WTC11 (cell line): Measurements from ENCODE around the gene DRAXIN. TPM values are rescaled to one million over a fixed set of nuclear protein-coding genes. Genes with fewer than 3 reads are reported as not detected.

Experiments used
- ATAC-seq: fragments of 200-7000 bp; cut with Tn5 transposase; 2 replicates; pipeline ENCODE4 v1.10.0; 2021; ENCODE audit warnings: mild to moderate bottlenecking, moderate library complexity
- CTCF ChIA-PET: fragments of 300-600 bp; sonication (Branson Sonifier 250); formaldehyde crosslinking; loops from one replicate; lab custom pipeline; 2021; ENCODE audit warnings: antibody characterized with exemption; lab: Charles Lee
- POLR2A ChIA-PET: fragments of 350-600 bp; sonication (Branson Sonifier 250); formaldehyde crosslinking; loops from one replicate; lab custom pipeline; 2021; ENCODE audit warnings: antibody characterized with exemption; lab: Charles Lee
- DNase-seq: peaks from one replicate; pipeline ENCODE4 v3.0.0; 2021; ENCODE audit warnings: low spot score
- H3K27ac Mint-ChIP-seq: 2 replicates; pipeline ENCODE4 v1.8.0; 2021; ENCODE audit warnings: mixed read lengths
- H3K27me3 Mint-ChIP-seq: 2 replicates; pipeline ENCODE4 v1.8.0; 2021; ENCODE audit warnings: low read depth, mild to moderate bottlenecking, moderate library complexity, mixed read lengths
- H3K36me3 Mint-ChIP-seq: 2 replicates; pipeline ENCODE4 v1.8.0; 2021; ENCODE audit warnings: mixed read lengths
- H3K4me1 Mint-ChIP-seq: 2 replicates; pipeline ENCODE4 v1.8.0; 2022; ENCODE audit warnings: mixed read lengths
- H3K4me3 Mint-ChIP-seq: 2 replicates; pipeline ENCODE4 v1.8.0; 2021; ENCODE audit warnings: mild to moderate bottlenecking, moderate library complexity, mixed read lengths
- H3K9me3 Mint-ChIP-seq: 2 replicates; pipeline ENCODE4 v1.8.0; 2021; ENCODE audit warnings: mixed read lengths
- ATF6 ChIP-seq: sonication (generic); formaldehyde crosslinking; IDR thresholded peaks from 2 replicates; pipeline ENCODE4 v1.8.1; 2023; ENCODE audit warnings: mild to moderate bottlenecking, missing genetic modification reagents
- CBFB ChIP-seq: sonication (generic); formaldehyde crosslinking; IDR thresholded peaks from 2 replicates; pipeline ENCODE4 v1.8.1; 2022; ENCODE audit warnings: mild to moderate bottlenecking, low read depth, missing genetic modification reagents
- ELF4 ChIP-seq: sonication (generic); formaldehyde crosslinking; IDR thresholded peaks from 2 replicates; pipeline ENCODE4 v1.8.1; 2022; ENCODE audit warnings: low read depth, mild to moderate bottlenecking, moderate library complexity, missing genetic modification reagents
- ETV6 ChIP-seq: sonication (generic); formaldehyde crosslinking; IDR thresholded peaks from 2 replicates; pipeline ENCODE4 v1.8.1; 2022; ENCODE audit warnings: mild to moderate bottlenecking, missing genetic modification reagents
- FOXP1 ChIP-seq: sonication (generic); formaldehyde crosslinking; IDR thresholded peaks from 2 replicates; pipeline ENCODE4 v1.8.0; 2022; ENCODE audit warnings: missing genetic modification reagents, mild to moderate bottlenecking, moderate library complexity, borderline replicate concordance
- GABPB1 ChIP-seq: sonication (generic); formaldehyde crosslinking; IDR thresholded peaks from 2 replicates; pipeline ENCODE4 v1.8.1; 2023; ENCODE audit warnings: mild to moderate bottlenecking, missing genetic modification reagents
- HMGA2 ChIP-seq: fragments of 250-450 bp; sonication (Bioruptor Pico); IDR thresholded peaks from 2 replicates; pipeline ENCODE4 v1.4.0; 2021; ENCODE audit warnings: mild to moderate bottlenecking, moderate library complexity
- NFATC4 ChIP-seq: fragments of 250-450 bp; sonication (Bioruptor Pico); IDR thresholded peaks from 2 replicates; pipeline ENCODE4 v1.9.0; 2021; ENCODE audit warnings: mild to moderate bottlenecking
- NFYB ChIP-seq: sonication (generic); formaldehyde crosslinking; conservative IDR thresholded peaks from 2 replicates; pipeline ENCODE4 v1.8.0; 2022; ENCODE audit warnings: low read depth, missing genetic modification reagents
- NR3C1 ChIP-seq: sonication (generic); formaldehyde crosslinking; conservative IDR thresholded peaks from 2 replicates; pipeline ENCODE4 v1.8.1; 2023; ENCODE audit warnings: low read depth, mild to moderate bottlenecking, missing genetic modification reagents
- OVOL2 ChIP-seq: fragments of 250-450 bp; sonication (Bioruptor Pico); IDR thresholded peaks from 2 replicates; pipeline ENCODE4 v1.9.0; 2021; ENCODE audit warnings: mild to moderate bottlenecking, borderline replicate concordance
- PRRX2 ChIP-seq: fragments of 250-450 bp; sonication (Bioruptor Pico); IDR thresholded peaks from 2 replicates; pipeline ENCODE4 v1.8.0; 2021; ENCODE audit warnings: mild to moderate bottlenecking
- RELA ChIP-seq: sonication (generic); formaldehyde crosslinking; IDR thresholded peaks from 2 replicates; pipeline ENCODE4 v1.8.1; 2022; ENCODE audit warnings: missing genetic modification reagents, mild to moderate bottlenecking, borderline replicate concordance
- TEAD4 ChIP-seq: sonication (generic); formaldehyde crosslinking; IDR thresholded peaks from 2 replicates; pipeline ENCODE4 v1.8.0; 2022; ENCODE audit warnings: mild to moderate bottlenecking, missing genetic modification reagents
- ZNF219 ChIP-seq: sonication (generic); formaldehyde crosslinking; IDR thresholded peaks from 2 replicates; pipeline ENCODE4 v1.8.0; 2023; ENCODE audit warnings: missing genetic modification reagents, mild to moderate bottlenecking, borderline replicate concordance
- ZNF263 ChIP-seq: sonication (generic); formaldehyde crosslinking; IDR thresholded peaks from 2 replicates; pipeline ENCODE4 v1.8.1; 2022; ENCODE audit warnings: low read depth, mild to moderate bottlenecking, moderate library complexity, missing genetic modification reagents
- total RNA-seq: library from RNA; stranded (reverse); gene quantifications from 3 replicates; pipeline ENCODE4 v1.2.3, GENCODE V29; 2021
- TF ChIP-seq, protein P1 (sequence below): sonication (generic); formaldehyde crosslinking; IDR thresholded peaks from 2 replicates; pipeline ENCODE4 v1.8.0; 2023; ENCODE audit warnings: mild to moderate bottlenecking, missing genetic modification reagents
- TF ChIP-seq, protein P2 (sequence below): sonication (generic); formaldehyde crosslinking; IDR thresholded peaks from 2 replicates; pipeline ENCODE4 v1.8.0; 2023; ENCODE audit warnings: missing genetic modification reagents, mild to moderate bottlenecking, borderline replicate concordance
- TF ChIP-seq, protein P3 (sequence below): sonication (generic); formaldehyde crosslinking; IDR thresholded peaks from 2 replicates; pipeline ENCODE4 v1.8.0; 2022; ENCODE audit warnings: mild to moderate bottlenecking, missing genetic modification reagents

The DRAXIN gene
- total RNA-seq, 1 experiment from 2014 or later: 12.0 TPM

DNA sequence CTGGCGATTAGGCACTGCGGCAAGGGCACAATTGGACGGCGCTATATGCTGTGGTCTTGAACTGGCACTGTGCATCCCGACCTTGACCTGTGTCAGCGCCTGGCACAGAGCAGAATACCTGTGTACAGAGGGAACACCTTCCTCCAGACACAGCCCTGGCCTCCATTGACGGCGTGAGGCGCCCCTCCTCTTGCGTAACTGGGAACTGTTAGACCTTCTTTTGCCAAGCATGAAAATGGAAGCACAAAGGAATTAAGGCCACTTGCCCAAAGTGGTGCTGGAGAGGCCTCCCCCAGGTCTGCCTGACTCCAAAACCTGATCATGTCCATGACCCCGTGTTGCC, 37.6 kb downstream of the DRAXIN start (continued):
- TF ChIP-seq NFATC4 (no peak), RELA (CRISPR knock-in tag) (no peak), OVOL2 (CRISPR knock-in tag) (no peak), PRRX2 (CRISPR knock-in tag) (no peak)

DNA sequence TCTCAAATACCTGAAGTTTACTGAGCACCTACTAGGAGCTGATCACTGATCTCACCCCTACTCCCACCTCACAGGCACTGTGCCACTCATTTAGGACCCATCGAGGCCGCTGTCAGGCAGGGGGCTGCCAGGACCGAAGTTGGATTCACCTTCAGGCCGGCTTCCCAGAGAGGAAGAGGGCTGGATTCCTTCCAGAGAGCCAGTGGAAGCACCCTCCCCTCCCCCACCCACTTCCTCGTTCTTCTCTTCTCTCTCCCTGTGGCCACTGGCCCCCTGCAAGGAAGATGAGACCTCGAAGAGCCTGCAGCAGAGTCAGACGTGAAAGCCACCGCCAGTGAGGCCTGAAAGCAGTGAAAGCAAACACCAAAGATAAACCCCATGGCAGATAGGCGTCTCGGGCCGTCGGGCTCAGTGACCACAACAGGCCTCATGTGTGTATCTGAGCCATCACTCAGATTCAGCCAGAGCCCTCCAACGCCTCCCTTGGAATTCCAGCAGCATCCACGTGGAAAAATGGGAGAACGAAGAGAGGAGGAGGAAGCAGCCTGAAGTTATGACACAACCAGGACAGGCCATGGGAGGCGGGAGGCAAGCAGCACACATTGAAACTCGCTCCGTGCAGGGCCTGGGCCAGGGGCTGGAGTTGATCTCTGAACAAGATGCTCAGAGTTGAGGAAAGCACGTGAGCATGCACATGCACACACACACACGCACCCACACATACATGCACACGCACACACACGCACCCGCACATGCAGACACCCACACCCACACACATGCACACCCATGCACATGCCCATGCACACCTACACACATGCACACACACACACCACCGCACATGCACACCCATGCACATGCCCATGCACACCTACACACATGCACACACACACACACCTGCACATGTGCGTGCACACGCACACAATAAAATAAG, 38.3 kb downstream of the DRAXIN start:
- POLR2A ChIA-PET: interaction anchor here (0.7 kb wide), 1 partner anchor 43 kb away, joined by 3 read pairs; no protein-coding TSS in a partner anchor
- H3K27me3 Mint-ChIP-seq: no peaks in the 10 kb centered on the region
- no peaks in the 10 kb centered on the region for H3K9me3 Mint-ChIP-seq
- DNase-seq (no peak), ATAC-seq (no peak)
- TF ChIP-seq, protein P1, sequence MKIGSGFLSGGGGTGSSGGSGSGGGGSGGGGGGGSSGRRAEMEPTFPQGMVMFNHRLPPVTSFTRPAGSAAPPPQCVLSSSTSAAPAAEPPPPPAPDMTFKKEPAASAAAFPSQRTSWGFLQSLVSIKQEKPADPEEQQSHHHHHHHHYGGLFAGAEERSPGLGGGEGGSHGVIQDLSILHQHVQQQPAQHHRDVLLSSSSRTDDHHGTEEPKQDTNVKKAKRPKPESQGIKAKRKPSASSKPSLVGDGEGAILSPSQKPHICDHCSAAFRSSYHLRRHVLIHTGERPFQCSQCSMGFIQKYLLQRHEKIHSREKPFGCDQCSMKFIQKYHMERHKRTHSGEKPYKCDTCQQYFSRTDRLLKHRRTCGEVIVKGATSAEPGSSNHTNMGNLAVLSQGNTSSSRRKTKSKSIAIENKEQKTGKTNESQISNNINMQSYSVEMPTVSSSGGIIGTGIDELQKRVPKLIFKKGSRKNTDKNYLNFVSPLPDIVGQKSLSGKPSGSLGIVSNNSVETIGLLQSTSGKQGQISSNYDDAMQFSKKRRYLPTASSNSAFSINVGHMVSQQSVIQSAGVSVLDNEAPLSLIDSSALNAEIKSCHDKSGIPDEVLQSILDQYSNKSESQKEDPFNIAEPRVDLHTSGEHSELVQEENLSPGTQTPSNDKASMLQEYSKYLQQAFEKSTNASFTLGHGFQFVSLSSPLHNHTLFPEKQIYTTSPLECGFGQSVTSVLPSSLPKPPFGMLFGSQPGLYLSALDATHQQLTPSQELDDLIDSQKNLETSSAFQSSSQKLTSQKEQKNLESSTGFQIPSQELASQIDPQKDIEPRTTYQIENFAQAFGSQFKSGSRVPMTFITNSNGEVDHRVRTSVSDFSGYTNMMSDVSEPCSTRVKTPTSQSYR: no peak
- peak; percentile 91 for TF ChIP-seq ETV6 (CRISPR knock-in tag)
- no peaks in the 10 kb centered on the region for H3K36me3 Mint-ChIP-seq
- CTCF ChIA-PET: interaction anchor here (1.2 to 1.6 kb wide), 3 partner anchors 10 to 66 kb away, joined by 3 to 7 read pairs (median 3); partner anchors contain the start of gene FBXO6
- no peak overlapping the region for H3K4me3 Mint-ChIP-seq
- peak overlapping the region; percentile 55 for H3K27ac Mint-ChIP-seq
- peaks cover 49% of the 10 kb centered on the region for H3K4me1 Mint-ChIP-seq

DNA sequence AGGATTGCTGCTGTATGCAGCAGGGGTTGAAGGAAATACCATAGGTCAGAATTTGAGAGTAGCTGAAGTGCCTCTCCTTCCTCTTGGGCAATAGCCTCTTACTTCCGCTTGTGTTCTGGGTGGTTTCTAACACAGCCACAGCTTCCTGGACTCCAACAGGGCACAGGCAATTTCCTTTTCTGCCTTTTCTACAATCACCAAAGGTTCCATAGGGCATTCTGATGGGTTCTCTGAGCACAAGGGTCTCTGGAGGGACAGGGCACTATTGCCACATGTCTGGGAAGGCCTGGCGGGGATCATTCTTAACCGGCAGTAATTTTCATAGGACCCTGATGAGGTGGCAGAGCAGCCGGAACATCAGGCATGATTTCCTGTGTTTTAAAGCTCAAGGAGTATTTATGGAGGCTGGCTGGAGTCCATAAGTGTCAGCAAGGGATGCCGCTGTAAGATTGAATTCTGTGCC, 39.0 kb downstream of the DRAXIN start:
- no peaks in the 10 kb centered on the region for H3K36me3 Mint-ChIP-seq
- H3K9me3 Mint-ChIP-seq: no peaks in the 10 kb centered on the region
- ChIA-PET CTCF (interaction anchor here (1.3 to 1.6 kb wide), 2 partner anchors 11 to 20 kb away, joined by 5 to 7 read pairs; no protein-coding TSS in a partner anchor), POLR2A (interaction anchor here (0.7 kb wide), 1 partner anchor 44 kb away, joined by 3 read pairs; no protein-coding TSS in a partner anchor)
- peaks cover 44% of the 10 kb centered on the region for H3K4me1 Mint-ChIP-seq
- no peaks in the 10 kb centered on the region; the same call in 1 of the 2 replicates for H3K27me3 Mint-ChIP-seq
- DNase-seq (no peak), ATAC-seq (no peak)
- peak overlapping the region; percentile 55 for H3K27ac Mint-ChIP-seq
- H3K4me3 Mint-ChIP-seq: no peak overlapping the region
- TF ChIP-seq ZNF263 (CRISPR knock-in tag) (no peak), ELF4 (no peak), PRRX2 (CRISPR knock-in tag) (no peak), NFYB (CRISPR knock-in tag) (no peak), NR3C1 (CRISPR knock-in tag) (no peak), ATF6 (no peak), FOXP1 (no peak), CBFB (CRISPR knock-in tag) (no peak), HMGA2 (CRISPR knock-in tag) (no peak), GABPB1 (CRISPR knock-in tag) (no peak), ZNF219 (CRISPR knock-in tag) (no peak), TEAD4 (CRISPR knock-in tag) (no peak)
- TF ChIP-seq, protein P2, sequence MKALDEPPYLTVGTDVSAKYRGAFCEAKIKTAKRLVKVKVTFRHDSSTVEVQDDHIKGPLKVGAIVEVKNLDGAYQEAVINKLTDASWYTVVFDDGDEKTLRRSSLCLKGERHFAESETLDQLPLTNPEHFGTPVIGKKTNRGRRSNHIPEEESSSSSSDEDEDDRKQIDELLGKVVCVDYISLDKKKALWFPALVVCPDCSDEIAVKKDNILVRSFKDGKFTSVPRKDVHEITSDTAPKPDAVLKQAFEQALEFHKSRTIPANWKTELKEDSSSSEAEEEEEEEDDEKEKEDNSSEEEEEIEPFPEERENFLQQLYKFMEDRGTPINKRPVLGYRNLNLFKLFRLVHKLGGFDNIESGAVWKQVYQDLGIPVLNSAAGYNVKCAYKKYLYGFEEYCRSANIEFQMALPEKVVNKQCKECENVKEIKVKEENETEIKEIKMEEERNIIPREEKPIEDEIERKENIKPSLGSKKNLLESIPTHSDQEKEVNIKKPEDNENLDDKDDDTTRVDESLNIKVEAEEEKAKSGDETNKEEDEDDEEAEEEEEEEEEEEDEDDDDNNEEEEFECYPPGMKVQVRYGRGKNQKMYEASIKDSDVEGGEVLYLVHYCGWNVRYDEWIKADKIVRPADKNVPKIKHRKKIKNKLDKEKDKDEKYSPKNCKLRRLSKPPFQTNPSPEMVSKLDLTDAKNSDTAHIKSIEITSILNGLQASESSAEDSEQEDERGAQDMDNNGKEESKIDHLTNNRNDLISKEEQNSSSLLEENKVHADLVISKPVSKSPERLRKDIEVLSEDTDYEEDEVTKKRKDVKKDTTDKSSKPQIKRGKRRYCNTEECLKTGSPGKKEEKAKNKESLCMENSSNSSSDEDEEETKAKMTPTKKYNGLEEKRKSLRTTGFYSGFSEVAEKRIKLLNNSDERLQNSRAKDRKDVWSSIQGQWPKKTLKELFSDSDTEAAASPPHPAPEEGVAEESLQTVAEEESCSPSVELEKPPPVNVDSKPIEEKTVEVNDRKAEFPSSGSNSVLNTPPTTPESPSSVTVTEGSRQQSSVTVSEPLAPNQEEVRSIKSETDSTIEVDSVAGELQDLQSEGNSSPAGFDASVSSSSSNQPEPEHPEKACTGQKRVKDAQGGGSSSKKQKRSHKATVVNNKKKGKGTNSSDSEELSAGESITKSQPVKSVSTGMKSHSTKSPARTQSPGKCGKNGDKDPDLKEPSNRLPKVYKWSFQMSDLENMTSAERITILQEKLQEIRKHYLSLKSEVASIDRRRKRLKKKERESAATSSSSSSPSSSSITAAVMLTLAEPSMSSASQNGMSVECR (CRISPR knock-in tag): no peak
- TF ChIP-seq, protein P3, sequence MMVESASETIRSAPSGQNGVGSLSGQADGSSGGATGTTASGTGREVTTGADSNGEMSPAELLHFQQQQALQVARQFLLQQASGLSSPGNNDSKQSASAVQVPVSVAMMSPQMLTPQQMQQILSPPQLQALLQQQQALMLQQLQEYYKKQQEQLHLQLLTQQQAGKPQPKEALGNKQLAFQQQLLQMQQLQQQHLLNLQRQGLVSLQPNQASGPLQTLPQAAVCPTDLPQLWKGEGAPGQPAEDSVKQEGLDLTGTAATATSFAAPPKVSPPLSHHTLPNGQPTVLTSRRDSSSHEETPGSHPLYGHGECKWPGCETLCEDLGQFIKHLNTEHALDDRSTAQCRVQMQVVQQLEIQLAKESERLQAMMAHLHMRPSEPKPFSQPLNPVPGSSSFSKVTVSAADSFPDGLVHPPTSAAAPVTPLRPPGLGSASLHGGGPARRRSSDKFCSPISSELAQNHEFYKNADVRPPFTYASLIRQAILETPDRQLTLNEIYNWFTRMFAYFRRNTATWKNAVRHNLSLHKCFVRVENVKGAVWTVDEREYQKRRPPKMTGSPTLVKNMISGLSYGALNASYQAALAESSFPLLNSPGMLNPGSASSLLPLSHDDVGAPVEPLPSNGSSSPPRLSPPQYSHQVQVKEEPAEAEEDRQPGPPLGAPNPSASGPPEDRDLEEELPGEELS (CRISPR knock-in tag): no peak
